Upper lobe of left lung (tissue), 6 donors: ENCODE data around the gene GAPDHS. TPM values are rescaled to one million over a fixed set of nuclear protein-coding genes. Genes with fewer than 3 reads are reported as not detected.

Experiments
- ATAC-seq, 2 donors: fragments of 200-7000 bp; cut with Tn5 transposase; one replicate each; pipeline ENCODE4 v1.9.1; 2022; ENCODE audit warnings: mild to moderate bottlenecking in 2 of 2, moderate library complexity in 2 of 2; ENCODE audit not compliant: low FRiP score in 2 of 2
- DNase-seq, 2 donors: peaks; one replicate each; pipeline ENCODE4 v3.0.0-alpha.2; 2019 to 2020
- H3K27ac ChIP-seq, 4 donors: fragments of 200-600 bp; sonication (generic); one replicate each; pipeline ENCODE4 v1.5.1; 2016 to 2019
- H3K27me3 ChIP-seq, 4 donors: fragments of 200-600 bp; sonication (generic); one replicate each; pipeline ENCODE4 v1.5.1; 2017 to 2019
- H3K36me3 ChIP-seq, 4 donors: fragments of 200-600 bp; sonication (generic); one replicate each; pipeline ENCODE4 v1.5.1; 2016 to 2019
- H3K4me1 ChIP-seq, 4 donors: fragments of 200-600 bp; sonication (generic); one replicate each; pipeline ENCODE4 v1.5.1; 2018 to 2019
- H3K4me3 ChIP-seq, 4 donors: fragments of 200-600 bp; sonication (generic); one replicate each; pipeline ENCODE4 v1.5.1; 2017 to 2019; ENCODE audit warnings: mild to moderate bottlenecking in 2 of 4, moderate library complexity in 1 of 4
- H3K9me3 ChIP-seq, 4 donors: fragments of 200-600 bp; sonication (generic); one replicate each; pipeline ENCODE4 v1.5.1; 2018 to 2019
- EP300 ChIP-seq, 4 donors: sonication (generic); formaldehyde crosslinking; IDR thresholded peaks; one replicate each; pipeline ENCODE4 v1.5.1; 2017; ENCODE audit warnings: antibody characterized with exemption in 4 of 4, control low read depth in 2 of 4
- POLR2A ChIP-seq, 4 donors: fragments of 450-650 bp; IDR thresholded peaks; one replicate each; pipeline ENCODE4 v1.5.1; 2016 to 2017; ENCODE audit warnings: antibody characterized with exemption in 4 of 4, mild to moderate bottlenecking in 2 of 4
- POLR2AphosphoS5 ChIP-seq, 2 donors: sonication (generic); formaldehyde crosslinking; IDR thresholded peaks; one replicate each; pipeline ENCODE4 v1.5.1; 2017; ENCODE audit warnings: antibody characterized with exemption in 2 of 2
- WGBS, 2 donors: methylation state at CpG; one replicate each; pipeline ENCODE4 v1.1.5; 2017 to 2018; 5-methylcytosine and 5-hydroxymethylcytosine counted together
- total RNA-seq, 6 donors: library from RNA; depleted of rRNA in 4 of 6; stranded (reverse); fragments of >200 nt in 4 of 6; gene quantifications; one replicate each; pipeline versions ENCODE4 v1.1.0 to v1.2.1, GENCODE V29; 2016 to 2021
- TF ChIP-seq, protein P1 (sequence below), 6 experiments: fragments of 450-650 bp in 4 of 6; fragments of 200-600 bp in 2 of 6; sonication (generic) in 2 of 6; IDR thresholded peaks; one replicate each; pipeline ENCODE4 v1.5.1; 2016 to 2019; ENCODE audit warnings: antibody characterized with exemption in 6 of 6
- donor health status: DM: no; HTN: no; CAD: no; lungs with moderate emphysema.
- donor health status: DM: no; HTN: yes; CAD: no; lungs with severe emphysema.

GAPDHS gene
- total RNA-seq, 6 donors from 2014 or later, result not detected

DNA sequence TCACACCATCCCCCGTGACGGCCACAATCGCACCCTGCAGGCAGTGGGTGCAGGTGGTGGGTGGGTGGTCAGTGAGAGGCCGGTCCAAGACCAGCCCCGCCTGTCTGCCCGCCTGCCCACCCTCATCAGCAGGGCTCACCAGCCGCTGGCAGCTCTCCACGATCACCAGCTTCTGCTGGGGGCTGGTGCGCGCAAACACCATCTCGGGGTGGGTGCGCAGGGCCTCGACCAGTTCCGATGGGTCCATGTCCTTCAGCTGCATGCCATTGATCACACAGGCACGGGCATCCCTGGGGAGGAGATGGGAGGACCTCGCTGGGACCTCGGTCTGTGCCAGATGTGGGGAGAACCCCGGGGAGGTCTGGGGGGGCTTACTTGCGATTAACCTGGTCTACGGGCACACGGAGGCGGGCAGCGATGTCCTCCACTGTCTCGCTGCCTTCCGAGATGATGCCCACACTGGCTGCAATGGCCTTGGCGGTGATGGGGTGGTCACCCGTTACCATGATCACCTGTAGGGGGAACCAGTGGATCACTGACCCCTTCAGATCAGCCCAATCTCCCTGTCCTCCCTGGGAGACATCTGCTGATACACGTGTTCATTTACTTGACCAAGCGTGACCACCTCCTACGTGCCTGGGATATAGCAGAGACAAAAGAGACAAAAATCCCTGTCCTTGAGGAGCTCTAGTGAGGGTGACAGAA, 22.2 kb downstream of the GAPDHS start:
- 44 to 79% methylated on average over 5 to 30 of the region's 30 CpGs for WGBS, 2 donors
- no peaks in the 10 kb centered on the region for H3K9me3 ChIP-seq
- H3K36me3 ChIP-seq, result peaks cover 0 to 5% (median 0%) of the 10 kb centered on the region in 4 donors
- no peak overlapping the region for H3K4me3 ChIP-seq
- ATAC-seq (no peak), DNase-seq (no peak)
- no peak overlapping the region for H3K27ac ChIP-seq
- peaks cover 0 to 15% (median 7%) of the 10 kb centered on the region in 4 donors for H3K27me3 ChIP-seq
- TF ChIP-seq EP300 (IDR thresholded peaks at IDR 0.05) (no peak), POLR2A (IDR thresholded peaks at IDR 0.05) (no peak), POLR2AphosphoS5 (IDR thresholded peaks at IDR 0.05) (no peak)
- TF ChIP-seq, protein P1, sequence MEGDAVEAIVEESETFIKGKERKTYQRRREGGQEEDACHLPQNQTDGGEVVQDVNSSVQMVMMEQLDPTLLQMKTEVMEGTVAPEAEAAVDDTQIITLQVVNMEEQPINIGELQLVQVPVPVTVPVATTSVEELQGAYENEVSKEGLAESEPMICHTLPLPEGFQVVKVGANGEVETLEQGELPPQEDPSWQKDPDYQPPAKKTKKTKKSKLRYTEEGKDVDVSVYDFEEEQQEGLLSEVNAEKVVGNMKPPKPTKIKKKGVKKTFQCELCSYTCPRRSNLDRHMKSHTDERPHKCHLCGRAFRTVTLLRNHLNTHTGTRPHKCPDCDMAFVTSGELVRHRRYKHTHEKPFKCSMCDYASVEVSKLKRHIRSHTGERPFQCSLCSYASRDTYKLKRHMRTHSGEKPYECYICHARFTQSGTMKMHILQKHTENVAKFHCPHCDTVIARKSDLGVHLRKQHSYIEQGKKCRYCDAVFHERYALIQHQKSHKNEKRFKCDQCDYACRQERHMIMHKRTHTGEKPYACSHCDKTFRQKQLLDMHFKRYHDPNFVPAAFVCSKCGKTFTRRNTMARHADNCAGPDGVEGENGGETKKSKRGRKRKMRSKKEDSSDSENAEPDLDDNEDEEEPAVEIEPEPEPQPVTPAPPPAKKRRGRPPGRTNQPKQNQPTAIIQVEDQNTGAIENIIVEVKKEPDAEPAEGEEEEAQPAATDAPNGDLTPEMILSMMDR (IDR thresholded peaks at IDR 0.05), result no peak
- peaks cover 5 to 14% (median 12%) of the 10 kb centered on the region in 4 donors for H3K4me1 ChIP-seq

DNA sequence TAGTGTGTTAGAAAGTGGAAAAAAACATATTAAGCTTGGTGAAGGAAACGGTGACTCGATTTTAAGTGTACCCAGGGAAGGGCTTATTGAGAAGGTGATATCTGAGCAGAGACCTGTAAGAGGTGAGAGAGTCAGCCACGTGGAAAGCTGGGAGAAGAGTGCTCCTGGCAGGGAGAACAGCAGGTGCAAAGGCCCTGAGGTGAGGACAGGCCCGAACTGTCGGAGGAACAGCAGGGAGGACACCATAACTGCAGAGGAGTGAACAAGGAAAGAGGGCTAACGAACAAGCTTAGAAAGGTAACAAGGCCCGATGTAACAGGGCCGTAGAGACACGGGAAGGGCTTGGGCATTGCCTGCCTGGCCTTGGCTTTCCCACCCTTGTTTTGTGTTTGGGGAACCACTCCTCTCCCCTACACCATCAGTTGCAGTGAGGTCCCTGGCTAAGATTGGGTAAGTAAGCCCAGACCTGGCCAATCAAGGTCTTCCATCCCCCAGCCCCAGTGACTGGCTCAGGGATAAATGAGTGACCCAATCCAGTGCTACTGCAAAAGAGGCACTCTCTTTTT, 22.9 kb downstream of the GAPDHS start:
- peaks cover 5 to 14% (median 12%) of the 10 kb centered on the region in 4 donors for H3K4me1 ChIP-seq
- no peaks in the 10 kb centered on the region for H3K9me3 ChIP-seq
- DNase-seq, result no peak
- H3K36me3 ChIP-seq, result no peaks in the 10 kb centered on the region
- TF ChIP-seq, protein P1 (IDR thresholded peaks at IDR 0.05), result no peak
- no peak for TF ChIP-seq POLR2AphosphoS5 (IDR thresholded peaks at IDR 0.05)
- no peak for TF ChIP-seq POLR2A (IDR thresholded peaks at IDR 0.05)
- no peak for TF ChIP-seq EP300 (IDR thresholded peaks at IDR 0.05)
- ATAC-seq, result no peak
- no peak overlapping the region for H3K4me3 ChIP-seq
- no peak overlapping the region for H3K27ac ChIP-seq
- peaks cover 0 to 18% (median 7%) of the 10 kb centered on the region in 4 donors for H3K27me3 ChIP-seq
- WGBS, 2 donors, result 83 to 90% methylated on average over 9 of the region's 9 CpGs

DNA sequence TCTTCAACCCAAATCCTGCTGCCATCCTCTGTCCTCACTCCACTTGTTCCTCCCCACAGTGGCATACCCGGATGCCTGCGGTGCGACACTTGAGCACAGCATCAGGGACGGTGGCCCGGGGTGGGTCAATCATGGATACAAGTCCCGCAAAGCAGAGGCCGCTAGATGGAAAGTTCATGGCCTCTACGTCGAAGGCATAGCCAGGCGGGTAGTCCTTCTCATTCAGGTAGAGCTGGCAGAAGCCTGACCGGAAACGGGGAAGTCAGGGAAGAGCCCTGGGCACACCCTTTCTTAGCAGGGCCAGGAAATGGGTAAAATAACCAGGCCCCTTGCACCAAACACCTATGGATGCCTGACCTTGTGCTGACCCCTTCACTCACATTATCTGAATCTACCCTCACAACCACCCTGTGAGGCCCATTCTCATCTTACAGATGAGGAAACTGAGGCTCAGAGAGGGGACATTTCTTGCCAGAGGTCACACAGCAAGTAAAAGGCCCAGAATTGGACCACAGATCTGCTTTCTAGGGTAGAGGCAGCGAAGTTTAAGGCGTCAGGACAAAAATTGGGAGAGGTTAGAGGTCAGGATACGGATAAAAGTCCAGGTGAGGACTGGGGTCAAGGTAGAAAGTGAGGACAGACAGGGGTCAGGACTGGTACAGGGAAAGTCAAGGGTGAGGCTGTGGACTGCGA, 23.7 kb downstream of the GAPDHS start:
- TF ChIP-seq POLR2A (IDR thresholded peaks at IDR 0.05) (no peak), POLR2AphosphoS5 (IDR thresholded peaks at IDR 0.05) (no peak), EP300 (IDR thresholded peaks at IDR 0.05) (no peak)
- TF ChIP-seq, protein P1 (IDR thresholded peaks at IDR 0.05), result no peak
- DNase-seq (no peak), ATAC-seq (no peak)
- H3K4me3 ChIP-seq, result no peak overlapping the region
- peaks cover 5 to 14% (median 12%) of the 10 kb centered on the region in 4 donors for H3K4me1 ChIP-seq
- H3K36me3 ChIP-seq, result no peaks in the 10 kb centered on the region
- H3K27ac ChIP-seq, result no peak overlapping the region
- no peaks in the 10 kb centered on the region for H3K9me3 ChIP-seq
- WGBS, 2 donors, result 83 to 84% methylated on average over 16 of the region's 16 CpGs
- peaks cover 0 to 18% (median 7%) of the 10 kb centered on the region in 4 donors for H3K27me3 ChIP-seq

DNA sequence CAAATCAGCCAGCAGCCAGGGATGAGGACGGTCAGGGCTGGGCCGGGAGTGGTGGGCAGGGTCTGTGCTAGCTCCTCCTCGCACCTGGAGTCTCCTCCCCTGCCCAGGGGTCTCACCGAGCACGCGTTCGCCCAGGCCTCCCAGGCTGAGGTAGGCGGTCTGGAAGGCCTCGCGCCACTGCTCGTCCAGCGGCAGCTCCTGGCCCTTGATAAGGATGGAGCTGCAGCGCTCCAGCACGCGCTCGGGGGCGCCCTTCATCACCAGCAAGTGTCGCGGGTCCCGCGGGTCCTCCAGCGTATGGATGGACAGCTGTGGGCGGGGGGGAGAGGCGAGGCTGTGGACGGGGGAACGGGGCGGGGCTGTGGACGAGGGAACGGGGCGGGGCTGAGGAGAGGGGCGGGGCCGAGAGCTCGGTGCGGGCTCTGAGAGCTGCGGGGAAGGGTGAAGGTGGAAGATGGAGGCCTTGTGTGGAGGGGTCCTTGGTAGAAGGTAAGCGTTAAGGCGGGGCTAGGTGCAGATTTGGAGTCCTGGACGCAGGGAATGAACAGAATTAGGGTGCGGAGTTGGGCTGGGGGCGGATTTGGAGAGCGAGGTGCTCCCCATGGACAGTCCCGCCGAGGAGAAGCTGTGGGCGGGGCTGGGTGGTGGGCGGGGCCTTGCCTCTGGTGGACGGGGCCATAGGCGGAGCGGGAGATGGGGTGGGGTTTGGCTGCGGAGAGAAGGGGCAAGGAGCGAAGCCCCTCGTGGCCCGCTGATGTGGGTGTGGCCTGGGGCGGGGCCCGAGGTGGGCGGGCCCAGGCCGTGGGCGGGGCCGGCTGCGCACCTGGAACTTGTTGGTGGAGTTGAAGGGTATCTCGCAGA, 24.5 kb downstream of the GAPDHS start:
- ATAC-seq (peak in 1 of 2 donors; percentile 64), DNase-seq (peak; percentile 55 to 93)
- H3K27ac ChIP-seq, result no peak overlapping the region
- H3K4me3 ChIP-seq, result peak overlapping the region in 3 of 4 donors; percentile 40 to 53 (median 45)
- WGBS, 2 donors, result 6 to 7% methylated on average over 33 to 45 of the region's 60 CpGs
- no peaks in the 10 kb centered on the region for H3K36me3 ChIP-seq
- peaks cover 5 to 14% (median 12%) of the 10 kb centered on the region in 4 donors for H3K4me1 ChIP-seq
- H3K27me3 ChIP-seq, result peaks cover 0 to 18% (median 7%) of the 10 kb centered on the region in 4 donors
- TF ChIP-seq POLR2AphosphoS5 (IDR thresholded peaks at IDR 0.05) (no peak), POLR2A (IDR thresholded peaks at IDR 0.05) (no peak), EP300 (IDR thresholded peaks at IDR 0.05) (no peak)
- TF ChIP-seq, protein P1 (IDR thresholded peaks at IDR 0.05), result no peak
- H3K9me3 ChIP-seq, result no peaks in the 10 kb centered on the region
